Stimulated activated CD8-positive, alpha-beta memory T cell treated with anti-CD3 and anti-CD28 coated beads, Interleukin-7, amount 100 ng/mL, for 1 hour (primary cell): ENCODE results near the gene PRKAB2.
"Not testable (repeated sequence)": the region's sequence is repeated elsewhere in the genome, so short reads cannot be mapped to it uniquely, and the experiment has no call there.

ENCODE experiments used
- DNase-seq, 2 donors: peaks; one replicate each; pipeline ENCODE4 v3.0.0-alpha.2; 2020; ENCODE audit warnings: low read depth in 2 of 2

The PRKAB2 gene

GRCh38 chr1:147109762-147110161 lies 62.5 kb downstream of the PRKAB2 start:
- no peak for DNase-seq

GRCh38 chr1:147109041-147109440 lies 63.2 kb downstream of the PRKAB2 start:
- DNase-seq, result no peak

GRCh38 chr1:147106407-147106881 lies 65.8 kb downstream of the PRKAB2 start:
- DNase-seq, result not testable (repeated sequence)

DNA sequence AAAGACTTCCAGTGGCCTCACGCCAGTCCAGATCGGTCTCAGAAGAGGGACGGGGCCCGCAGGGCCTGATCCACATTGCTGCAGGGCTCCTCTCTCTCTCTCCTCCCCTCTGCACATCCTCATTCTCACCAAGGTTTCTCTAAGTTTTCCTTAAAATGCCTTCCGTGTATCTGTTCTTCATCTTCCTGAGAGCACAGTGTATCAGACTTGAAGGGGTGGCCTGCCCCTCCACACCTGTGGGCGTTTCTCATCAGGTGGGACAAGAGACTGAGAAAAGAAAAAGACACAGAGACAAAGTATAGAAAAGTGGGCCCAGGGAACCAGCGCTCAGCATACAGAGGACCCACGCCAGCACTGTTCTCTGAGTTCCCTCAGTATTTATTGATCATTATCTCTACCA lies 66.4 kb downstream of the PRKAB2 start:
- no peak for DNase-seq
